Fibroblast of peridontal ligament (primary cell): Measurements from ENCODE around the gene LAMA4.
A peak's percentile ranks its signal among the peaks of the same experiment; 100 is the strongest.

Experiments
- DNase-seq: peaks from one replicate; pipeline ENCODE4 v3.0.0-alpha.2; 2010; ENCODE audit errors: extremely low read depth

The LAMA4 gene

GRCh38 chr6:112243861-112244827 is 10.2 kb downstream of the LAMA4 start:
- DNase-seq, result no peak

- no peak for DNase-seq
Measured at GRCh38 chr6:112241820-112242429, 12.4 kb downstream of the LAMA4 start.

GRCh38 chr6:112237595-112237994 is 16.8 kb downstream of the LAMA4 start:
- peak; percentile 99 for DNase-seq

- DNase-seq, result no peak
Measured at GRCh38 chr6:112237066-112237465, 17.3 kb downstream of the LAMA4 start.

- peak; percentile 50 for DNase-seq
Measured at GRCh38 chr6:112235956-112236355, 18.4 kb downstream of the LAMA4 start.

GRCh38 chr6:112234601-112235000 is 19.8 kb downstream of the LAMA4 start:
- peak; percentile 74 for DNase-seq

GRCh38 chr6:112233847-112234246 is 20.5 kb downstream of the LAMA4 start:
- DNase-seq, result peak; percentile 97

- DNase-seq, result peak; percentile 95
Measured at GRCh38 chr6:112232845-112233256, 21.5 kb downstream of the LAMA4 start.

GRCh38 chr6:112231594-112232060 is 22.7 kb downstream of the LAMA4 start:
- no peak for DNase-seq

GRCh38 chr6:112231164-112231563 is 23.2 kb downstream of the LAMA4 start:
- DNase-seq, result no peak

GRCh38 chr6:112228480-112229332 is 25.7 kb downstream of the LAMA4 start:
- DNase-seq, result no peak

- DNase-seq, result no peak
Measured at GRCh38 chr6:112227992-112228391, 26.4 kb downstream of the LAMA4 start.

- DNase-seq, result no peak
Measured at GRCh38 chr6:112227411-112227810, 27.0 kb downstream of the LAMA4 start.

- DNase-seq, result peak; percentile 84
Measured at GRCh38 chr6:112225691-112226090, 28.7 kb downstream of the LAMA4 start.

- DNase-seq, result no peak
Measured at GRCh38 chr6:112224088-112224487, 30.3 kb downstream of the LAMA4 start.

GRCh38 chr6:112223070-112223861 is 31.1 kb downstream of the LAMA4 start:
- DNase-seq, result peak; percentile 98

GRCh38 chr6:112221981-112222852 is 32.1 kb downstream of the LAMA4 start:
- peak; percentile 94 for DNase-seq

GRCh38 chr6:112221561-112221960 is 32.8 kb downstream of the LAMA4 start:
- DNase-seq, result peak; percentile 77

GRCh38 chr6:112218563-112218962 is 35.8 kb downstream of the LAMA4 start:
- DNase-seq, result peak; percentile 42
